ENCODE results near the gene TNFRSF25.
"Not testable (repeated sequence)": the region's sequence is repeated elsewhere in the genome, so short reads cannot be mapped to it uniquely, and the experiment has no call there.

Gene TNFRSF25

GRCh38 chr1:6448749-6449631 is 17.0 kb downstream of the TNFRSF25 start:
- DNase-seq, result no peak

GRCh38 chr1:6447818-6448748 is 17.9 kb downstream of the TNFRSF25 start:
- peak; percentile 72 for DNase-seq

GRCh38 chr1:6447016-6447817 is 18.8 kb downstream of the TNFRSF25 start:
- no peak for DNase-seq

GRCh38 chr1:6446665-6447015 is 19.3 kb downstream of the TNFRSF25 start:
- no peak for DNase-seq

GRCh38 chr1:6445929-6446328 is 20.0 kb downstream of the TNFRSF25 start:
- not testable (repeated sequence) for DNase-seq

- DNase-seq, result no peak
These were observed 20.8 kb downstream of the TNFRSF25 start for GRCh38 chr1:6445062-6445763.

GRCh38 chr1:6444377-6444776 is 21.6 kb downstream of the TNFRSF25 start:
- DNase-seq, result no peak

GRCh38 chr1:6443339-6444115 is 22.4 kb downstream of the TNFRSF25 start:
- DNase-seq, result no peak

- no peak for DNase-seq
These were observed 24.4 kb downstream of the TNFRSF25 start for GRCh38 chr1:6441586-6441985.

GRCh38 chr1:6440198-6441126 is 25.5 kb downstream of the TNFRSF25 start:
- DNase-seq, result peak; percentile 67

GRCh38 chr1:6438047-6438525 is 27.9 kb downstream of the TNFRSF25 start:
- peak; percentile 79 for DNase-seq

- peak; percentile 84 for DNase-seq
These were observed 28.8 kb downstream of the TNFRSF25 start for GRCh38 chr1:6437012-6437700.

GRCh38 chr1:6436277-6436676 is 29.7 kb downstream of the TNFRSF25 start:
- DNase-seq, result not testable (repeated sequence)

GRCh38 chr1:6435547-6435946 is 30.4 kb downstream of the TNFRSF25 start:
- no peak for DNase-seq

- no peak for DNase-seq
These were observed 30.8 kb downstream of the TNFRSF25 start for GRCh38 chr1:6435129-6435528.

- no peak for DNase-seq
These were observed 31.8 kb downstream of the TNFRSF25 start for GRCh38 chr1:6434186-6434585.

GRCh38 chr1:6431645-6432579 is 34.1 kb downstream of the TNFRSF25 start:
- not testable (repeated sequence) for DNase-seq
